Mesenchymal stem cell (in vitro differentiated cells and primary cell): Measurements from ENCODE around the gene TSR1.

ENCODE experiments used
- DNase-seq: peaks from one replicate; pipeline ENCODE4 v3.0.0-alpha.2; 2013
- H2AFZ ChIP-seq: one replicate; pipeline ENCODE4 v1.6.1; 2013; ENCODE audit warnings: low read depth, mild to moderate bottlenecking, control low read depth, inconsistent platforms, low read length, moderate library complexity
- H2AK5ac ChIP-seq: 2 replicates; pipeline ENCODE4 v1.6.1; 2013; ENCODE audit warnings: low read length, moderate library complexity, mild to moderate bottlenecking, inconsistent platforms; ENCODE audit not compliant: severe bottlenecking
- H2BK120ac ChIP-seq: one replicate; pipeline ENCODE4 v1.6.1; 2013; ENCODE audit warnings: low read depth, mild to moderate bottlenecking, inconsistent platforms, low read length, moderate library complexity
- H2BK12ac ChIP-seq, 2 experiments: one replicate each; pipeline ENCODE4 v1.6.1; 2013; ENCODE audit warnings: inconsistent platforms in 2 of 2, low read length in 2 of 2, mild to moderate bottlenecking in 2 of 2, moderate library complexity in 2 of 2, control low read depth in 1 of 2
- H2BK15ac ChIP-seq: one replicate; pipeline ENCODE4 v1.6.1; 2013; ENCODE audit warnings: mild to moderate bottlenecking, low read depth, inconsistent platforms; ENCODE audit not compliant: poor library complexity, severe bottlenecking
- H2BK5ac ChIP-seq: 2 replicates; pipeline ENCODE4 v1.6.1; 2013; ENCODE audit warnings: low read depth, mild to moderate bottlenecking, low read length, control low read depth, inconsistent platforms; ENCODE audit not compliant: poor library complexity, severe bottlenecking
- H3K14ac ChIP-seq, 2 experiments: one replicate each; pipeline ENCODE4 v1.6.1; 2013; ENCODE audit warnings: inconsistent platforms in 2 of 2, low read length in 2 of 2, control low read depth in 1 of 2, mild to moderate bottlenecking in 1 of 2, moderate library complexity in 1 of 2
- H3K18ac ChIP-seq, 2 experiments: one replicate each; pipeline ENCODE4 v1.6.1; 2013; ENCODE audit warnings: inconsistent platforms in 2 of 2, low read length in 2 of 2, control low read depth in 1 of 2, low read depth in 1 of 2, mild to moderate bottlenecking in 1 of 2
- H3K23ac ChIP-seq, 2 experiments: one replicate each; pipeline ENCODE4 v1.6.1; 2013; ENCODE audit warnings: inconsistent platforms in 2 of 2, low read length in 2 of 2, mild to moderate bottlenecking in 2 of 2, moderate library complexity in 2 of 2, control low read depth in 1 of 2
- H3K27ac ChIP-seq: 2 replicates; pipeline ENCODE4 v1.5.1; 2013; ENCODE audit warnings: mild to moderate bottlenecking, moderate library complexity, low read length, control low read depth, inconsistent platforms; ENCODE audit not compliant: poor library complexity, severe bottlenecking
- H3K27me3 ChIP-seq, 2 experiments: 2 replicates each; pipeline versions ENCODE4 v1.6.1 to v1.7.0; 2013; ENCODE audit warnings: low read length in 2 of 2, mild to moderate bottlenecking in 2 of 2, moderate library complexity in 2 of 2, control low read depth in 1 of 2, inconsistent platforms in 1 of 2; ENCODE audit not compliant: control insufficient read depth in 1 of 2, insufficient read depth in 1 of 2
- H3K36me3 ChIP-seq, 2 experiments: 2 replicates each; pipeline versions ENCODE4 v1.6.1 to v1.7.0; 2013; ENCODE audit warnings: low read length in 2 of 2, control low read depth in 1 of 2, inconsistent platforms in 1 of 2, low read depth in 1 of 2, mild to moderate bottlenecking in 1 of 2; ENCODE audit not compliant: insufficient read depth in 2 of 2, control insufficient read depth in 1 of 2
- H3K4ac ChIP-seq, 2 experiments: one replicate each; pipeline ENCODE4 v1.6.1; 2013; ENCODE audit warnings: inconsistent platforms in 2 of 2, low read length in 2 of 2, mild to moderate bottlenecking in 2 of 2, moderate library complexity in 2 of 2, control low read depth in 1 of 2, low read depth in 1 of 2
- H3K4me1 ChIP-seq: 2 replicates; pipeline ENCODE4 v1.6.1; 2013; ENCODE audit warnings: low read depth, low read length, control low read depth; ENCODE audit not compliant: control insufficient read depth, insufficient read depth
- H3K4me2 ChIP-seq: 2 replicates; pipeline ENCODE4 v1.6.1; 2013; ENCODE audit warnings: low read length, mild to moderate bottlenecking, inconsistent platforms; ENCODE audit not compliant: poor library complexity, severe bottlenecking
- H3K4me3 ChIP-seq, 2 experiments: 2 replicates each; pipeline versions ENCODE4 v1.5.1 to v1.7.0; 2013; ENCODE audit warnings: low read length in 2 of 2, mild to moderate bottlenecking in 2 of 2, control low read depth in 1 of 2, low read depth in 1 of 2; ENCODE audit not compliant: insufficient read depth in 1 of 2
- H3K79me1 ChIP-seq: replicated peaks from 2 replicates; pipeline ENCODE4 v1.6.1; 2013; ENCODE audit warnings: mild to moderate bottlenecking, control low read depth, low read length, inconsistent platforms; ENCODE audit not compliant: poor library complexity, severe bottlenecking
- H3K9ac ChIP-seq: 2 replicates; pipeline ENCODE4 v1.7.0; 2013; ENCODE audit warnings: mild to moderate bottlenecking, low read length, moderate library complexity
- H3K9me3 ChIP-seq: 2 replicates; pipeline ENCODE4 v1.7.0; 2013; ENCODE audit warnings: mild to moderate bottlenecking, low read length; ENCODE audit not compliant: control insufficient read depth
- H4K8ac ChIP-seq: one replicate; pipeline ENCODE4 v1.6.1; 2013; ENCODE audit warnings: inconsistent platforms, mild to moderate bottlenecking, low read length, moderate library complexity
- H4K91ac ChIP-seq: one replicate; pipeline ENCODE4 v1.6.1; 2013; ENCODE audit warnings: mild to moderate bottlenecking, low read length, inconsistent platforms
- WGBS: methylation state at CpG from one replicate; pipeline ENCODE4 v1.1.7; 2013; ENCODE audit warnings: mixed read lengths; 5-methylcytosine and 5-hydroxymethylcytosine counted together

The TSR1 gene

GRCh38 chr17:2295575-2295974 lies 40.7 kb downstream of the TSR1 start:
- H2AK5ac ChIP-seq: no peak overlapping the region
- no peak overlapping the region for H3K9ac ChIP-seq
- H2BK15ac ChIP-seq: no peak overlapping the region
- no peak for DNase-seq
- H4K91ac ChIP-seq: no peak overlapping the region
- H4K8ac ChIP-seq: no peak overlapping the region
- H3K18ac ChIP-seq: no peak overlapping the region
- no peak overlapping the region for H3K23ac ChIP-seq
- H3K79me1 ChIP-seq: peaks cover 49% of the 10 kb centered on the region
- H3K27me3 ChIP-seq: no peaks in the 10 kb centered on the region
- H2BK12ac ChIP-seq: no peak overlapping the region
- no peak overlapping the region for H2AFZ ChIP-seq
- H3K4me3 ChIP-seq: no peak overlapping the region
- no peak overlapping the region for H2BK120ac ChIP-seq
- no peak overlapping the region for H3K4ac ChIP-seq
- 100% methylated on average over 1 of the region's 1 CpG for WGBS
- H3K4me1 ChIP-seq: peaks cover 6% of the 10 kb centered on the region
- H3K36me3 ChIP-seq: peaks cover 33 to 93% of the 10 kb centered on the region in 2 experiments
- no peaks in the 10 kb centered on the region for H3K9me3 ChIP-seq
- H3K14ac ChIP-seq: no peak overlapping the region
- H3K27ac ChIP-seq: no peak overlapping the region
- H3K4me2 ChIP-seq: no peak overlapping the region
- H2BK5ac ChIP-seq: no peak overlapping the region

GRCh38 chr17:2292100-2292499 lies 44.2 kb downstream of the TSR1 start:
- H3K14ac ChIP-seq: no peak overlapping the region
- peak overlapping the region; percentile 43 for H3K27ac ChIP-seq
- peaks cover 39% of the 10 kb centered on the region for H3K79me1 ChIP-seq
- H3K27me3 ChIP-seq: no peaks in the 10 kb centered on the region
- H2BK12ac ChIP-seq: no peak overlapping the region
- peak; percentile 22 for DNase-seq
- H3K4me2 ChIP-seq: no peak overlapping the region
- H4K8ac ChIP-seq: no peak overlapping the region
- H3K9ac ChIP-seq: peak overlapping the region; percentile 7
- peaks cover 30 to 87% of the 10 kb centered on the region in 2 experiments for H3K36me3 ChIP-seq
- H2BK120ac ChIP-seq: no peak overlapping the region
- no peak overlapping the region for H2BK15ac ChIP-seq
- no peak overlapping the region for H3K18ac ChIP-seq
- H2AFZ ChIP-seq: no peak overlapping the region
- 81% methylated on average over 1 of the region's 2 CpGs for WGBS
- H2AK5ac ChIP-seq: peak overlapping the region; percentile 88
- H4K91ac ChIP-seq: no peak overlapping the region
- no peaks in the 10 kb centered on the region for H3K9me3 ChIP-seq
- peaks cover 6% of the 10 kb centered on the region for H3K4me1 ChIP-seq
- H3K4me3 ChIP-seq: no peak overlapping the region
- H3K4ac ChIP-seq: no peak overlapping the region
- no peak overlapping the region for H2BK5ac ChIP-seq
- H3K23ac ChIP-seq: no peak overlapping the region

GRCh38 chr17:2289878-2290478 lies 46.3 kb downstream of the TSR1 start:
- H3K4ac ChIP-seq: no peak overlapping the region
- no peaks in the 10 kb centered on the region for H3K27me3 ChIP-seq
- H3K4me1 ChIP-seq: no peaks in the 10 kb centered on the region
- H2AFZ ChIP-seq: no peak overlapping the region
- H3K4me3 ChIP-seq: no peak overlapping the region
- no peak overlapping the region for H2BK120ac ChIP-seq
- H3K79me1 ChIP-seq: peaks cover 24% of the 10 kb centered on the region
- H4K8ac ChIP-seq: no peak overlapping the region
- H3K23ac ChIP-seq: no peak overlapping the region
- H3K4me2 ChIP-seq: no peak overlapping the region
- H3K9me3 ChIP-seq: no peaks in the 10 kb centered on the region
- H3K27ac ChIP-seq: no peak overlapping the region
- H2BK5ac ChIP-seq: no peak overlapping the region
- no peak overlapping the region for H2BK15ac ChIP-seq
- DNase-seq: no peak
- H3K18ac ChIP-seq: no peak overlapping the region
- no peak overlapping the region for H3K9ac ChIP-seq
- H2AK5ac ChIP-seq: no peak overlapping the region
- H4K91ac ChIP-seq: no peak overlapping the region
- WGBS: 97% methylated on average over 2 of the region's 5 CpGs
- peaks cover 23 to 72% of the 10 kb centered on the region in 2 experiments for H3K36me3 ChIP-seq
- H3K14ac ChIP-seq: no peak overlapping the region
- no peak overlapping the region for H2BK12ac ChIP-seq

GRCh38 chr17:2283302-2283701 lies 53.0 kb downstream of the TSR1 start:
- Histone ChIP-seq H3K9me3 (no peaks in the 10 kb centered on the region), H2BK120ac (no peak overlapping the region), H3K14ac (no peak overlapping the region), H3K18ac (no peak overlapping the region), H3K23ac (no peak overlapping the region), H2AFZ (no peak overlapping the region), H3K27ac (no peak overlapping the region), H2BK15ac (no peak overlapping the region), H3K4me1 (no peaks in the 10 kb centered on the region), H2AK5ac (no peak overlapping the region), H3K36me3 (peaks cover 38 to 81% of the 10 kb centered on the region in 2 experiments), H4K8ac (no peak overlapping the region), H3K4me2 (no peak overlapping the region), H2BK12ac (no peak overlapping the region), H3K9ac (peak overlapping the region; percentile 15), H4K91ac (no peak overlapping the region), H3K79me1 (peaks cover 21% of the 10 kb centered on the region), H3K4me3 (no peak overlapping the region), H2BK5ac (no peak overlapping the region), H3K27me3 (no peaks in the 10 kb centered on the region), H3K4ac (no peak overlapping the region)
- peak; percentile 34 for DNase-seq
- 82% methylated on average over 7 of the region's 7 CpGs for WGBS
